M059J (cell line): ENCODE measurements around the gene MAPK11. TPM values are rescaled to one million over a fixed set of nuclear protein-coding genes. Genes with fewer than 3 reads are reported as not detected.

Source experiments
- DNase-seq: peaks from one replicate; pipeline ENCODE4 v3.0.0-alpha.2; 2012; ENCODE audit warnings: low read depth
- total RNA-seq: library from RNA; depleted of rRNA; stranded (reverse); fragments of >200 nt; shearing (Covaris generic); gene quantifications from 2 replicates; pipeline ENCODE4 v1.2.3, GENCODE V29; 2014

The MAPK11 gene
- total RNA-seq, 1 experiment from 2014 or later = 1.7 TPM

DNA sequence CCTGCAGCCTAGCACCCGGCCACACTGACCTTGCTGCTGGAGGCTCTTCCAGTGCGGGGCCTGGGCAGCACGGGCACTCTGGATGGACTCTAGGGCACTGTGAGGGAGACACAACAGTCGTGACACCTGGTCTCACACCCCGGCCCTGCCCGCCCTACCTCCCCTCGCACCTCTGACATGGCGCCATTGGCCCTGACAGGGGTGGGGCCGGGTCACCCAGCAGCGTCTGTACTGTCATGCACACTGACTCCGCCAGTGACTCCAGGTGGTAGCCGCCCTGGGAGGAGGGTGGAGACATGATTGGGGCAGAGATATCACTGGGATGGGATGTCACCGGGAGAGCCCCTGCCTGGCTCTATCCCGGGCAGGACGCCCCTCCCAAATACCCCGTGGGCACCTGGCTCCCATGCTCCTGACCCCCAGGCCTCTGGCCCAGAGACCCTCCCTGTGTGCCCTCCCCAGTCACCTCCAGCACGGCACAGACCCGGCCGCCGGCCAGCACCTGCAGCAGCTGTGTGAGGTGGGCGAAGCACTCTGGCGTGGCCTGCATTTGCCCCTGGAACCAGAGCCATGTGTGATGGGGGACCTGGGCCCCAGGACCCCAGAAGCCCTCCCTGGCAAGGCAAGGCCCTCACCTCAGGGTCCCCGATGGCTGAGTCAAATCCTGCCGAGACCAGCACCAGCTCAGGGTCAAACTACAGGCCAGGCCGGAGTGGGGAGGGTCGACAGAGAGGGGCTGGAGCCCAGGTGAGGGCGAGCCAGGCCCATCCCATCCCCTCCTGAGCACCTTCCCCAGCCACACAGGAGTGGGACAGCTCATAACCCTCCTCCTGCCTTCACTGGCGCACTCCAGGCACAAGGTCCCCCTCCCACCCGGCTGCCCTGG lies 21.7 kb downstream of the MAPK11 start:
- no peak for DNase-seq

DNA sequence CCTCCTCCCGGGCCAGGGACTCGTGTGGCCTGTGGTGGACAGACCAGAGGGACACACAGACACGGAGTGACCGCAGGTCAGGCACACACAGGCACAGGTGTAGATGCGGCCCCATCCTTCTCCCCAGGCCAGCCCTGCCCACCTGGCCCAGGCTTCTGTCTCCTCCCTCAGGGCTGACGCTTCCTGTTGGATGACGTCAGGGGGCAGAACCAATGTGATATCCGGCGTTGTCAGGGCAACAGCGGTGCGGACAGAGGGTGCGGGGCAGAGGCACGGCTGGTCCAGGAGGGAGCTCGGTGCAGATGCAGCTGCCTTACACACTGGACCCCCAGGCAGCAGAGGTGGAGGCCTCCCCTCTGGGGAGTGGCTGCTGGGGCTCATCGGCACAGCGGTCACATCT lies 22.4 kb downstream of the MAPK11 start:
- DNase-seq = no peak

DNA sequence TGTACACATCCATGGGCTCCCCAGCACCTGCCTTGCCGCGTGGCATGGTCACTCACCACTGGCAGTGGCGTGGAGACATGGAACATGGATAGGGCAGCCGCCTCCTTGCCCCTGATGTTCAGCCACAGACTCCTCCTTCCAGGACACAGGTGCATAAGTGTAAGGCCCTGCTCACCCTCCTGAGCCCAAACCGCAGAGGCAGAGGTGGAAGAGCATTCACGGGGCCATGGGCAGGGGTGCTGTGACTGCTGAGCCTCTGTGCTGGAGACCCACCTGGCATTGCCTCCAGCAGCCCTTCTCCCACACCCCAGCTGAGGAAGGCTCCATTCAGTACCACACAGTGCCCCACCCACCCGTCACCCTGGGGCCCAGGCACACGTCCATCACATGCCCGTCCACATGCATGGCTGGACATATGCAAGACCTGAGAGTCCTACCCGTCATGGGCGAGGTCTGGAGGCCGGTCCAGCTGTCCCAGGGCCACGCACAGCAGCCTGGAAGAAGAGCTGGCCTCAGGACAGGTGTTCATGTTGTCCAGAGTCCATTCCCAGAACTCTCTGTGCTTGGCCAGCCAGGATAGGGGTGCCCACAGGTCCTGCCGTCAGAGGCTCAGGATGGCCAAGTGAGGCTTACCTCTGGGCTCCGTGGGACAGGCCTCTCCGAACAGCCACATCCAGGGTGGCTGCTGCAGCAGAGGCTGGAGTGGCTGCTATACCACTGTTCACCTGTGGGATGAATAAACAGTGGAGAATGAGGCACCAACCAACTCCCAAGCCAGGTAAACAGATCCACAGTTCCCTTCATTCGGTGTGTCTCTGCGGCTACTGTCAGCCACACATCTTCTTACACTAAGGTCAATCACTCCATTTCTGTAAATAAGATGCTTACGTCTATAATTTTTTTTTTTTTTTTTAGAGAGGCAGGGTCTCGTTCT lies 23.7 kb downstream of the MAPK11 start:
- DNase-seq = no peak

DNA sequence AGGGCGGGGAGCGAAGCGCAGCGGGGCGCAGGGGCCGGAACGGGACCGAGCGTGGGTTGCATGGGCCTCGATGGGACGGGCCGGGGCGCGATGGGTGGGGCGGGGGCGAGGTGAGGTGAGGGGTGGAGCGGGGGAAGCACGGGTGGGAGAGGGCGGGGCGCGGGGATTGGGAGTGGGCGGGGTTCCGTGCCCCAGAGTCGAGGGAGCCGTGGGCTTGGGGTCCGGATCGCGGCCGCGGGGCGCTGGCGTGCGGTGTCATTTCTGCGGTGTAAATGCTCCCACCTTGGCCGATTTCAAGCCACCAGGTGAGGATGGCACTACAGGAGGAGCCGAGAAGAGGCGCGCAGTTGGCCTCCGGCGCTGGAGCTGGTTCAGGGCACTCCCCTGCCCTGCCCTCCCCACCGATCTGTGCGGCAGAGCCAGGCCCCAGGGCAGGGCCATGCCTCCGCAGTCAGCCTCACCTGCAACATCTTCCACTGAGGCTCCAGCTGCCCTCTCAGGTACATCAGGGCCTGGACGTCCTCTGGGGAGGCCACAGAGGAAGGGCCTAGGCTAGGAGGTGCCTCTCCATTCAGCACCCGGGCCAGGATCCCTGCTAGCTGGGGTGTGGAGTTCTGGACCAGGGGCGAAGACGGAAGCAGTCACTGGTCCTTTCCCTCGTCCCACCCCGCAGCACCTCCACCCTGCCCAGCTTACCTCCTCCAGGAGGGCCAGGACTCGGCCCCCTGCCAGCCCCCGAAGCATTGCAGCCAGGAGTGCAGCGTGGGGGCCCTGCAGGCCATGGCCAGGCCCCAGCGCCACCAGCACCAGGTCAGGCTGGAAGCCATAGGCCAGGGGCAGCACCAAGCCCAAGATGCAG lies 24.7 kb downstream of the MAPK11 start:
- peak; percentile 14 for DNase-seq

DNA sequence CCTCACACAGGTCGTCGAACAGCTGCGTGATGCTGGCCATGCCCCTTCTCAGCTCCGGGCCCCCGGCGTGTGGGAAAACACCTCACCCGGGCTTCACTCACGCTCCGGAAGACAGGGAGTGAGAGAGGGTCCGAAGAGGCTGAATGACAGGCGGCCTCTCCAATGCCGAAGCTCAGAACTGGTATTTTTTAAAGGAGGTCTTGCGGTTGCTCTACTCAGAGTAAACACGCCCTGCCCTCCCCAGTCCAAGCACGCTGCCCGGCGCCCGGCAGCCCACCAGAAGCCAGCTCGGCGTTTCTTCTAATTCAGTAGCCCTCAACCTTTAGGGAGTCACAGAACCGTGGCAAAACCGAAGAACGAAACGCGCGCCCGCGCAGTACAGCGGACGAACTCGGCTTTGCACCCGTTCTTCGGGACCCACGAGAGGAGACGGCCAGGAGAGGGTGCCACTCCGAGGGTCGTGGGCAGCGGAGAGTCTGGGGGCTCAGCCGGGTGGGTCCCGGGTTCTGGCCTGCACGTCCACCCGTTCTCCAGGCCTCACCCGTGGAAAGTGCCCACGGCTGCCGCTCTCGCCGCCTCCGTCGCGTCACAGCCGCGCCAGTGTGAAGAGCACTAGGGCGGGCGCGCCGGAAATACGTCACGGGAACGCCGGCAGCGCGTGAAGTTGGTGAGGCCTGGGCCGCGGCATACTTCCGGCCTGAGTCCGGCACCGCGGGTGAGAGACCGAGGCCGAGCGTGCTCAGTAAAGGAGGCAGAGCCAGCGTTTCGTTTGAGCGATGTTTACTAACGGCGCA lies 25.6 kb downstream of the MAPK11 start, which contains the start of gene TUBGCP6:
TSS of gene TUBGCP6 (minus strand) at position 604 of the 794 bp plus-strand sequence. CDS start at position 40, 564 bp downstream.
- peak; percentile 88 for DNase-seq

DNA sequence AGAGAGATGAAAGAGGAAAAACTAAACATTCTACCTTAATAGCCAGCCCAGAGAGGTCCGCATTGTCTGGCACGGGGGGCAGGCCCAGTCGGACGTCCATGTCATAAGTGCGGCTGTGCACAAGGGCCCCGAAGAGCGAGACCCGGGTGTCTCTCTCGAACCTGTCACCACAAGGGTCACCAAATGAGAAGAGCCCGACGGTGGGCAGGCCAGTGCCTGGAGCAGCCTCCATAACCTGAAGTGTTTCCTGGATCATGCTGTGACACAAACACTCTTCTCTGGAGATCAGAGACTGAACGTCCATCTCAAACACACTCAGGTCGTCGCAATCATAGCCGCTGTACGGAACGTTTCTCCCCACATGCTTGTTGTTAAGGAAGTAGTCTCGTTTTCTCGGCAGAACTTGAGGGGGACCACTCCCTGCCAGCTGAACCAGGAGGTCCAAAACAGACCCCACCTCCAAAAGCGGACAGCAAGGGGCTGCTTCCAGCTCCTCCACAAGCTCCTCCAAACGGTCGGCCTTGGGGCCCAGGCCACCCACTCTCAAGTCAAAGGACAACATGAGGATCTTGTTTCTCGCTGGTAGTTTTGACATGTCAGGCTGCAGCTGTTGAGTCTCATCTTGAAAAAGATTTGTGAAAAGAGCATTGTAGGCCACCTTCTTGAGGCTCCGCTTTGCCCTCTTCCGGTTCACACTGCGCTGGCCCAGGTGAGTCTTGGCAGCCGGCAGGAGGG lies 26.3 kb downstream of the MAPK11 start:
- DNase-seq = peak; percentile 17

DNA sequence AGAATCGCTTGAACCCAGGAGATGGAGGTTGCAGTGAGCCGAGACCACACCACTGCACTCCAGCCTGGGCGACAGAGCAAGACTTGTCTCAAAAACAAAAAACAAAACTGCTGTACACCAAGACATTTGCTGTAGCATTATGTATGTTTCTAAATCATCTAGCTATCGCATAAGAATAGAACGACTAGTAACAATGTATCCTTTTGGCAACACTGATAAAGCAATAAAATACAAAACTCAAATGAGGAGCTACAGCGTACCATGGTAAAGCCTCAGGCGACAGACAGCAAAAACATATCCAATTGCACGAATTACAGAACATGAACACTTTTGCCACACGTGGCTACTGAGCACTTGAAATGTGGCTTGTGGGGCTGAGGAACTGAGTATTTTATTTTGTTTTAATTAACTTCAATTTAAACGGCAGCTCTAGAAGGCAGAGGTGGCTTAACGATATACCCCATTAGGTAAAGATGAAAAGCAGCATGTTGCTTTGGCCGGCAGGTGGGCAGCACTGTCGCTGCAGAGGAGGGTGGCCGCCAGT lies 27.7 kb downstream of the MAPK11 start:
- DNase-seq = no peak

DNA sequence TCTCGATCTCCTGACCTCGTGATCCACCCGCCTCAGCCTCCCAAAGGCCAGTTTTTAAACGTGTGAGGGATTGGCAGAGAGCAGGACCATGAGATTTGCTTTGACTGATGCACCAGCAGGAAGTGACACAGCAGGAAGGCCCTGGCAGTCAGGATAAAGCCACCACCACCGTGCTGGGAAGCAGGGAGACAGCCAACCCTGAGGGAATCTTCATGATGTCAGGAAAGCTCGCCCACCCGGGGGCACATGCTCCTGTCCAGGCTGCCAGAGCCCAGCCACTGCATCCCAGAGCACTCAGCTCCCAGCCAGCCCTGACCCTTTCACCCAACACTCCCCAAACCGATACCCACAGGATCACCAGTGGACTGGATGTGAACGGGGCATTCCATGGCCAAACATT lies 31.4 kb downstream of the MAPK11 start:
- no peak for DNase-seq

DNA sequence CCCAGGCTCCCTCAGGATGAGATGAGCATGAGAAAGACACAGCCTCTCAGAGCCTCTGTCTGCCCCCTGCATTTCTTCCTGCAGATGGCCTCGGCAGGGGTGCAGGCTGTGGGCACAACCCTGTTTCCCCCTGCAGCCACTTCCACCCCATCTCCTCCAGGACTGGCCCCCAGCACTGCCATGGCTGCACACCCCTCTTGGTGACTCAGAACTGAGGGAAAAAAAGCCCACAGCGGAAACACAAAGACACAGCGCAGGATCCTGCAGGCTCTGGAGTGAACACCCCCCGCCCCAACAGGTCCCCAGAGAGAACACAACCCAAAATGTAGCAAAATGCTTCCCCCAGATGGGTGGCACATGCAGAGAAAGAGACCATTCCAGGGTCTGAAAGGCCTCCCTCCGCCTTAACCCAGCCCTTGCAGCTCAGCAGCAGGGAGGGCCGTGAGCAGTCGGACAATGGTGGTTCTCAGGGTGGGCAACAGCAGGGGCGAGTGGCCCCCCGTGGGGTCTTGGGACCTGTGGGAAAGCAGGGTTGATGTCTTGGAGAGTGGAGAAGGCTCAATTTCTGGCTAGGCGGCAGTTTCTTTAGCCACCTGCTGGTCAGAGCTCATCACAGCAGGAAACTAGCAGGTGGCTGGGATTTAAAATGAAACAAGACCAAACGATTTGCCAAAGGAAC lies 33.3 kb downstream of the MAPK11 start:
- no peak for DNase-seq

DNA sequence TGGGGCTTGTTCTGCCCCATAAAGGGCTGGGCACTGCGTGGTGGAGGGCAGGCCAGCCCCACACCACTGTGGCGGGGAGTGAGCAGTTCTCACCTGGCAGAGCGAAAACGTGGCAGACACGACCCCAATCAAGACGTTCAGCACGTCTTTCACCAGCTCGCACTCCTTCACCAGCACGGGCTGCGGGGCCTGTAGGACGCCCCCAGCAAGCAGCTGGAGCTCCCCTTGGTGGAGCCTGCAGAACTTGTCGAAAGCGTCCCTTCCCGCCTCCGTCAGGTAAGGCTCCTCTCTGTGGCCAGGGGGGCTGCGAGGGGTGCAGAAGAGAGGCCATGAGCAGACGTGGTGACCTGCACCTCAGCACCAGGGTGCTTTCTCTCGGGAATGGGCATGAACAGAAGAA lies 37.0 kb downstream of the MAPK11 start:
- no peak for DNase-seq

DNA sequence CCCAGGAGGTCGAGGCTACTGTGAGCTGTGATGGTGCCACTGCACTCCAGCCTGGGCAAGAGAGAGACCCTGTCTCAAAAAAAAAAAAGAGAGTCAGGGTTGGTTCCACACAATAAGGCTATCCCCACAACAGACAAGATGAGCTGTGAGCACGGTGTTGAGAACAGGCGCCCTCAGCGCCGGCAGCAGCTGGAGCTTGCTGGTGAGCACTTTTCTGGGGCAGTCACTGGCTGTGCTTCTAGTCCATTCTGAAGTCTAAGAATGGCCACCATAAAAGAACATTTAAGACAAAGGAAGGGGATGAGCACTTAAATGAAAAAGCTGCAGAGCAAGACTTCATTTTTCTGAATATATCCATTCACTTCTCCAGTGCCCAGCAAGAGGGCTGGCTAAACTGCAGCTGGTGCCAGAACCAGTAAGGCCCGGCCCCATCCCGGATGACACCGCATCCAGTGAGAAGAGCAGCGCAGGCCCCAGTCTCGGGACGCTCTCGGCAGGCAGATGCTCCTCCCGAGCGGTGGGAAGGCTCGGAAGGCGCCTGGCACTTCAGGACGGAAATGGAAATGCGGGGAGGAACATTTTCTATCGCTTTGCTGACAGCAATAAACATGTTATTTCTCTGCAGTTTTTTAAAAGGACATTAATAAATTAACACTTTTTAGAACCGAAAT lies 37.6 kb downstream of the MAPK11 start:
- no peak for DNase-seq

DNA sequence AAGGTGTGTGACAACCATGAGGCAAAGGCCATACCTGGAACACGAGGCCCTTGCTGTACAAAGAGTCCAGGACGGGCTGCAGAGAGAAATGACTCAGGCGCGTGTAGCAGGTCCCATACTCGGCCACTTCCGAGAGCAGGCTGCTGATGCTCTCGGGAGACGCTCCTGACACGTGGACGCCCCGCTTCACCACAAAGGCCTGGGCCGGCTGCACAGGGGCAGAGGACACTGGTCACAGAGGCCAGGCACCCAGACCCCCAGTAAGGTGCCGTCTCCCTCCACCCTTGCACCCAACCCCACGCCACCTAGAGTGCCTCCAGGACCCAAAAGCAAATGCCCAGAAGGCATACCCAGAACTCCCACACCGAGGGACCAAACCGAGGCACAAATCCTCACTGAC lies 40.8 kb downstream of the MAPK11 start:
- no peak for DNase-seq

DNA sequence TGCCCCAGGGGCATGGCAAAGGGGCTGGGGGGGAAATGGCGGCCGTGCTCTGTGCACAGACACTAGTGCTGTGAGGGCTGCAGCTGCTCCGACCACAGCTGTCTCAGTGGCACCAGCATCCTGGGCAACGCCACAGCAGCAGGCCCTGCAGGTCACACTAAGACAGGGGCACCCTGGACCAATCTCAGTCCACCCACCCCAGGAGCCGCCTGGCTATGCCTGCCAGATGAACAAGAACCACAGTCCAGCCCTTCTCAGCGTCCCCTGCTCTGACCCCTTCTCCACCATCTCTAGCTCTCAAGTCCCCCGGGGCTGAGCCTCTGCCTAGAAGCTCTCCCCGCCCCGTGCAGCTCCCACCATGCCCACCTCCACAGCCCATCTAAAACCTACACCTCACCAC lies 41.8 kb downstream of the MAPK11 start:
- no peak for DNase-seq

DNA sequence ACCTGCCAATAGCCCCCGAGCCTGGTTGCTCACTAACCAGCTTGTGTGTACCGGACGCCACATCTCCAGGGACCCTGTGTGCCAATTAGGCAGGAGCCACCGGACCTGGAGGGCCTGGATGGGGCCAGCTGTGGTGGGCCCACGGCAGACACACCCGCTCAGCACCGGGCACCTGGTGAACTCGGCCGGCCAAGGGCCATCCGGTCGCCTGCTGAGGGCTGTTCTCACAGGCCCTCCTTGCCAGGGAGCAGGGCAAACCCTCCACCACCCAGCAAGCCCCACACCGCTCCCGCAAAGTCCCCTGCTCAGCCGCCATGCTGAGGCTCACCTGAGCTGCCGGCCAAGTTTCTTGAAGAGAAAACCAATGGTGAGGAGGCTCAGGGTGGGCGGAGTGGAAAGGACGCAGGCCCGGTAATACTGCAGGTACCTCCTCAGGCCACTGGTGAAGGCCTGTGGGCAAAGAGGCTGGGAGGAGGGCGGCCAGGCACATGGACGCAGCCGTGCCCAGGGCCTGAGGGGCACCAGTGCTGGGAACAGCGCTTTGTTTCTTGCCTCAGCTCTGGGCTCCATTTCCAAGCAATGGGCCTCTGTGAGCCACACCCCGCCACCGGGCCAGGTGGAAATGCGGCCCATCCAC lies 42.5 kb downstream of the MAPK11 start:
- no peak for DNase-seq

DNA sequence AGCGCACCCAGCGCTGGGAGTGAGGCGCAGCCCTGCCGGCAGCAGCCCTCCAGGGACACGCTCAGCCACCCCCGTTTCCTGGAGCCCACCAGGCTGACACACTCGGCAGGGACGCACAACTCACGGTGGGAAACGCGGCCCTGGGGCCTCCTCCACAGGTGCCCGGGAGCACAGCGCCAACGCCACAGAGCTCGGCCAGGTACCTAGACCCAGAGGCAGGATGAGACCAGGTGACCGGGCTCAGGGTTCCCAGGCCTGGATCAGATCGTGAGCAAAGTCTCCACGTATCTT lies 43.4 kb downstream of the MAPK11 start:
- DNase-seq = no peak

DNA sequence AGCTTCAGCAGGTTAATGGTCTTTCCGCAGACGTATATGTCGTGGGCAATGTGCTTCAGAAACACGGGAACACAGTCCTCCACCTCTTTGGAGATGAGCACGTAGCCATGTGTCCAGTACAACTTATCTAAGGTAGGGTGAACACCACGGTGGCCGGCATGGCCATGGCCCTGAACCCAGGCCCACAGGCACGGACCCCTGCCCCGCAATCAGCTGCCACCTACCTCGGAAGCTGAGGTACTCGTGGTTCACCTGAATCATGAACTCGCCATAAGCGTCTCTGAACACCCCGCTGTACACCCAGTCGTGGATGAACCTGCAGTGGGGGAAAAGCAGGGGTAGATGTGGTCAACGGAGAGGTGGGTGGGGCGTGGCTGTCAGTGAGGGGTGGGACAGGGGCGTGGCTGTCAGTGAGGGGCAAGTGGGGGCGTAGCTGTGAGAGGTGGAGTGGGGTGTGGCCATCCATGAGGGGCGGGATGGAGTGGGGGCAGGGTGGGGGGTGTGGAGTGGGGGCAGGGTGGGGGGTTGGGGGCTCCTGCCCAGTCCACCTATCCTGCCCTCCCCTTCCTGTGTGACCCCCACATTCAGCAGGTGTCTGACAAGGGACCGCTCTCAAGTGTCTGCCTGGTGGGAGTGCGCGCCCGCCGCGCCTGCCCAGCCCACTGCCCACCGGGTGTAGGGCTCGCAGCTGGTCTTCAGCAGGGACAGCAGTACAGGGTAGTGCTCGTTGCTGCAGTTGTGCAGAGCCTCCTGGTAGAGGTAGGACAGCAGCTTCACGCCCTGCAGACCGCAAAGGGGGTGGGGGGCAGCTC lies 43.9 kb downstream of the MAPK11 start:
- no peak for DNase-seq

DNA sequence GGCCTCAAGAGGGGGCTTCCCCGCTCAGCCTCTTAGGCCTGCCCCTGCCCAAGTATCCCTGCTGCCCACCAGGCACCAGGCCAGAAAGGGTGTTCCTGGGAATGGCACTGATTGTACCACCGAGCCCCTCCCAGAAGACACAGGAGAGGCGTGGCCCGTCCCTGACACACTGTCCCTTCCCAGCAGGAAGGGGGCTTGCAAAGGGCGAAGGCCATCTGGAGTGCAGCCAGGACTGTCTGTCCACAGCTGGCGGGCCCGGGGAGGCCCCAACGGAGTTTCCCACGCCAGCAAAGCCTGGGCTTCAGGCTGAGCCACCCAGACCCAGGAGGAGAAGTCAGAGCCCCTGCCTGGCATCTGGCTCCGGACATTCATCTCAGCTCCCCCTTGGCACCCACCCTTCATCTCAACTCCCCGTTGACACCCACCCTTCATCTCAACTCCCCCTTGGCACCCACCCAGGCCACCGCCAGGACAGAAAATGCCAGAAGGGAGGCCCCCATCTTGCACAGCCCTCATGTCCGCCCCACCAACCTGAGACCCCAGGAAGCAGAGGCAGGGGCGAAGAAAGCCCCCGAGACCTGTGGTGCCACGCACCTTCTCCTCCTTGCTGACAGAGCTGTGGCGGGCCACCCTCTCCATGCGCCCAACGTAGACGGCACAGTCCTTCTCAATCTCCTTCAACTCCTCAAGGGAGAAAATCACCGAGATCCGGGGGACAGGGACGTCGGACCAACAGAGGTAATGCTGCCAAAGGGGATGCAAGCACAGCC lies 44.8 kb downstream of the MAPK11 start:
- DNase-seq = no peak
